Cardiac muscle cell (in vitro differentiated cells and primary cell): ENCODE results near the gene TANC2. TPM values are rescaled to one million over a fixed set of nuclear protein-coding genes. Genes with fewer than 3 reads are reported as not detected.

Experiments used
- DNase-seq, 2 donors: peaks; one replicate each; pipeline versions ENCODE4 v3.0.0 to v3.0.0-alpha.2; 2010 to 2017; ENCODE audit warnings: low read depth in 1 of 2, low spot score in 1 of 2
- H3K27ac ChIP-seq: fragments of 200-600 bp; sonication (generic); 2 replicates; pipeline ENCODE4 v1.5.1; 2016
- H3K27me3 ChIP-seq: fragments of 200-600 bp; sonication (generic); 2 replicates; pipeline ENCODE4 v1.6.0; 2016; ENCODE audit warnings: control low read depth
- H3K36me3 ChIP-seq: fragments of 200-600 bp; sonication (generic); 2 replicates; pipeline ENCODE4 v1.5.1; 2016; ENCODE audit warnings: control low read depth
- H3K4me1 ChIP-seq: fragments of 200-600 bp; sonication (generic); 2 replicates; pipeline ENCODE4 v1.8.1; 2017; ENCODE audit warnings: low read depth, mild to moderate bottlenecking, mixed run types
- H3K4me3 ChIP-seq: fragments of 200-600 bp; sonication (generic); 2 replicates; pipeline ENCODE4 v1.5.1; 2016; ENCODE audit warnings: mild to moderate bottlenecking
- H3K9me3 ChIP-seq: fragments of 200-600 bp; sonication (generic); 2 replicates; pipeline ENCODE4 v1.5.1; 2017; ENCODE audit warnings: low read depth, mild to moderate bottlenecking, control low read depth
- polyA plus RNA-seq: library from polyadenylated mRNA; unstranded; fragments of >200 nt; fragmentation: Nextera tagmentation; extraction: Ambion mirVana; gene quantifications from 2 replicates; pipeline ENCODE4 v1.2.1, GENCODE V29; 2016
- total RNA-seq: library from RNA; depleted of rRNA; stranded (reverse); fragments of >200 nt; gene quantifications from 2 replicates; pipeline ENCODE4 v1.2.3, GENCODE V29; 2016
- TF ChIP-seq, protein P1 (sequence below): IDR thresholded peaks from 2 replicates; pipeline ENCODE4 v1.5.1; 2012; ENCODE audit warnings: low read depth, mild to moderate bottlenecking, low read length

The TANC2 gene
- total and polyA plus RNA-seq, 2 experiments from 2014 or later: 49.1 to 161 TPM

DNA sequence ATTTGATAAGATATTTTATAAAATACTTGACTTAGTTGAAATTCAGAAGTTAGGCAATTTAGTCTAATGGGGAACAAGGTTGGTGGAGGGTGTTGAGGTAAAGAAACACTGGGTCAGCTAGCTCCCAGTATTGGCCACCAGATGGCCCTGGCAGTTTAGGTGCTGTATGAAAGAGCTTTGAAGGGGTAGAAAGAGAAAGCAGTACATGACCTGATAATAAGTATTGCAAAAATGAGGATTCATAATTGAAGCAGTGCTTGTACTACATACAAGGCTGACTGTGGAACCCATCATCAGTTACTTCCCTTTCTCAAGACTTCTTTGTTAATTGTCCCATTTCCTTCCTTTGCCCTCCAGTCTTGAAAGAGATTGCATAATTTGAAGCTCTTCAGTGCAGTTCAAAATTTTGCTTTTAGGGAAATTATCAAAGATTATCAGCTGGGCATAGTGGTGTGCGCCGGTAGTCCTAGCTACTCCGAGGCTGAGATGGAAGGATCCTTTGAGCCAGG is 29.4 kb downstream of the TANC2 start:
- DNase-seq: peak; percentile 40 to 70

DNA sequence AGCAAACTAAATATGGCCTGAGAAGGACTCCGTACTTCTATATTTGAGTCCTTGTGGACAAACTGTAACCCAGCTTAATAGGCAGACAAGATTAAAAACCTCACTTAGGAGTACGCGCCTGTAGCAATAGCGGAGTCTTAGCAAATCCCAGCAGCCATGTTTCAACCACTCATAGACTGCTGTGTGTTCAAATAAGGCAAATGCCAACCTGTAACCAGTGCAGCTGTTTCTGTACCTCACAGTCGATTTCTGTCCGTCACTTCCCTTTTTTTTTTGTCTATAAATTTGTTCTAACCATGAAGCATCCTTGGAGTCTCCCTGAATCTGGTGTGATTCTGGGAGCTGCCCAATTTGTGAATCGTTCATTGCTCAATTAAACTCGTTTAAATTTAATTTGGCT is 30.2 kb downstream of the TANC2 start:
- no peak overlapping the region for H3K4me3 ChIP-seq

More for the DNA sequence above, 29.4 kb downstream of the TANC2 start:
- Histone ChIP-seq H3K27ac (no peak overlapping the region), H3K27me3 (no peaks in the 10 kb centered on the region), H3K9me3 (no peaks in the 10 kb centered on the region), H3K4me3 (no peak overlapping the region), H3K4me1 (peaks cover 35% of the 10 kb centered on the region), H3K36me3 (no peaks in the 10 kb centered on the region)
- TF ChIP-seq, protein P1, sequence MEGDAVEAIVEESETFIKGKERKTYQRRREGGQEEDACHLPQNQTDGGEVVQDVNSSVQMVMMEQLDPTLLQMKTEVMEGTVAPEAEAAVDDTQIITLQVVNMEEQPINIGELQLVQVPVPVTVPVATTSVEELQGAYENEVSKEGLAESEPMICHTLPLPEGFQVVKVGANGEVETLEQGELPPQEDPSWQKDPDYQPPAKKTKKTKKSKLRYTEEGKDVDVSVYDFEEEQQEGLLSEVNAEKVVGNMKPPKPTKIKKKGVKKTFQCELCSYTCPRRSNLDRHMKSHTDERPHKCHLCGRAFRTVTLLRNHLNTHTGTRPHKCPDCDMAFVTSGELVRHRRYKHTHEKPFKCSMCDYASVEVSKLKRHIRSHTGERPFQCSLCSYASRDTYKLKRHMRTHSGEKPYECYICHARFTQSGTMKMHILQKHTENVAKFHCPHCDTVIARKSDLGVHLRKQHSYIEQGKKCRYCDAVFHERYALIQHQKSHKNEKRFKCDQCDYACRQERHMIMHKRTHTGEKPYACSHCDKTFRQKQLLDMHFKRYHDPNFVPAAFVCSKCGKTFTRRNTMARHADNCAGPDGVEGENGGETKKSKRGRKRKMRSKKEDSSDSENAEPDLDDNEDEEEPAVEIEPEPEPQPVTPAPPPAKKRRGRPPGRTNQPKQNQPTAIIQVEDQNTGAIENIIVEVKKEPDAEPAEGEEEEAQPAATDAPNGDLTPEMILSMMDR: peak; percentile 71

DNA sequence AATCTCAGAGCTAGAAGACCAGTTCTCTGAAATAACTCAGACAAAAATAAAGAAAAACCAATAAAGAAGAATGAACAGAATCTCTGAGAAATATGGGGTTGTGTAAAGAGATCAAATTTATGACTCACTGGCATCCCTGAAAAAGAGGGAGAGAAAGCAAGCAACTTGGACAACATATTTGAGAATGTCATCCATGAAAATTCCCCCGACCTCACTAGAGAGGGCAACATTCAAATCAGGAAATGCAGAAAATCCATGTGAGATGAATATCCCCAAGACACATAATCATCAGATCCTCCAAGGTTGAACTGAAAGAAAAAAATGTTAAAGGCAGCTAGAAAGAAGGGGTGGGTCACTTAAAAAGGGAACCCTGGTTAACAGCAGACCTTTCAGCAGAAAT is 32.1 kb downstream of the TANC2 start:
- DNase-seq: no peak
- no peaks in the 10 kb centered on the region for H3K9me3 ChIP-seq
- H3K4me3 ChIP-seq: no peak overlapping the region
- no peak overlapping the region for H3K27ac ChIP-seq
- no peaks in the 10 kb centered on the region for H3K36me3 ChIP-seq
- H3K4me1 ChIP-seq: peaks cover 35% of the 10 kb centered on the region
- TF ChIP-seq, protein P1: no peak
- no peaks in the 10 kb centered on the region for H3K27me3 ChIP-seq

More for the DNA sequence above, 30.2 kb downstream of the TANC2 start:
- peaks cover 35% of the 10 kb centered on the region for H3K4me1 ChIP-seq
- no peak for DNase-seq
- H3K27ac ChIP-seq: peak overlapping the region; percentile 30
- H3K36me3 ChIP-seq: no peaks in the 10 kb centered on the region
- no peaks in the 10 kb centered on the region for H3K9me3 ChIP-seq
- TF ChIP-seq, protein P1: no peak
- H3K27me3 ChIP-seq: no peaks in the 10 kb centered on the region

DNA sequence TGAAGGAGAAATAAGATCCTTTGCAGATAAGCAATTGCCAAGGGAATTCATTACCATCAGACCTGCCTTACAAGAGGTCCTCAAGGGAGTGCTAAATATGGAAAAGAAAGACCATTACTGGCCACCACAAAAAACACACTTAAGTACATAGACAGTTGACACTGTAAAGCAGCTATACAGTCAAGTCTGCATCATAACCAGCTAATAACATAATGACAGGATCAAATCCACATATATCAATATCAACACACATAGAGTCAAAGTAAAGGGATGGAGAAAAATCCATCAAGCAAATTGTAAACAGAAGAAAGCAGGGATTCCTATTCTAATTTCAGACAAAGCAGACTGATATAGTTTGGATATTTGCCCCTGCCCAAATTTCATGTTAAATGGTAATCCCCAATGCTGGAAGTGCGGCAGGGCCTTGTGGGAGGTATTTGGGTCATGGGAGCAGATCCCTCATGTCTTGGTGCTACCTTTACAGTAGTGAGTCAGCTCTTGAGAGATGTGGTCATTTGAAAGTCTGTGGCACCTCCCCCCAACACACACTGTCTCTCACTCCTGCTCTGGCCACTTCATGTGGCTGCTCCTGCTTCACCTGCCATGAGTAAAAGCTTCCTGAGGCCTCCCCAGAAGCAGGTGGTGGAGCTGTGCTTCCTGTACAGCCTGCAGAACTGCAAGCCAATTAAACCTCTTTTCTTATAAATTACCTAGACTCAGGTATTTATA is 32.8 kb downstream of the TANC2 start:
- Histone ChIP-seq H3K9me3 (no peaks in the 10 kb centered on the region), H3K4me1 (peaks cover 35% of the 10 kb centered on the region)

DNA sequence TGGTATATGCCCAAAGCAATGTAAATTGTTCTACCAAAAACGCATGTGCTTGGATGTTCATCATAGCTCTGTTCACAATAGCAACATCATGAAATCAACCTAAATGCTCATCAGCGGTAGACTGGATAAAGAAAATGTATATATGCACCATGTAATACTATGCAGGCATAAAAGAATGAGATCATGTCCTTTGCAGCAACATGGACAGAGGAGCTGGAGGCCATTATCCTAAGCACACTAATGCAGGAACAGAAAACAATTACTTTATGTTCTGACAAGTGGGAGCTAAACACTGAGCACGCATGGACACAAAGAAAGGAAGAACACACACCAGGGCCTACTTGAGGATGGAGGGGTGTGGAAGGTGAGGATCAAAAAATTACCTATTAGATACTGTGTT is 33.7 kb downstream of the TANC2 start:
- Histone ChIP-seq H3K27ac (no peak overlapping the region), H3K4me3 (no peak overlapping the region), H3K9me3 (no peaks in the 10 kb centered on the region), H3K4me1 (peaks cover 31% of the 10 kb centered on the region), H3K27me3 (no peaks in the 10 kb centered on the region), H3K36me3 (no peaks in the 10 kb centered on the region)
- DNase-seq: no peak
- TF ChIP-seq, protein P1: no peak

More for the DNA sequence above, 32.8 kb downstream of the TANC2 start:
- Histone ChIP-seq H3K27me3 (no peaks in the 10 kb centered on the region), H3K36me3 (no peaks in the 10 kb centered on the region), H3K4me3 (no peak overlapping the region), H3K27ac (no peak overlapping the region)
- TF ChIP-seq, protein P1: no peak
- no peak for DNase-seq
